OCI-LY3 (cell line): Measurements from ENCODE around the gene APOO.

Experiments
- H2AFZ ChIP-seq: fragments of 200-600, 300-600 bp; shearing (Covaris generic); 2 replicates; pipeline ENCODE4 v1.6.0; 2014; ENCODE audit warnings: antibody characterized with exemption, low read depth, low read length
- H3K27ac ChIP-seq: fragments of 200-600, 300-600 bp; sonication (generic); 2 replicates; pipeline ENCODE4 v1.5.1; 2014; ENCODE audit warnings: mild to moderate bottlenecking, low read length, moderate library complexity, mixed read lengths
- H3K27me3 ChIP-seq: fragments of 200-600, 300-600 bp; sonication (generic); 2 replicates; pipeline ENCODE4 v1.6.1; 2014; ENCODE audit warnings: low read depth, low read length, mixed read lengths
- H3K36me3 ChIP-seq: fragments of 200-600, 300-600 bp; sonication (generic); replicated peaks from 2 replicates; pipeline ENCODE3; 2014; ENCODE audit warnings: low read depth, low read length, mixed read lengths
- H3K4me1 ChIP-seq: fragments of 300-600, 200-600 bp; sonication (generic); 2 replicates; pipeline ENCODE4 v1.6.1; 2014; ENCODE audit warnings: low read length, mixed read lengths
- H3K4me2 ChIP-seq: fragments of 200-600, 300-600 bp; sonication (generic); 2 replicates; pipeline ENCODE4 v1.6.1; 2014; ENCODE audit warnings: low read length, mixed read lengths
- H3K4me3 ChIP-seq: fragments of 300-600, 200-600 bp; sonication (generic); 2 replicates; pipeline ENCODE4 v1.5.1; 2014; ENCODE audit warnings: antibody characterized with exemption, mild to moderate bottlenecking, low read length, moderate library complexity
- H3K79me2 ChIP-seq: fragments of 300-600, 200-600 bp; shearing (Covaris generic); 2 replicates; pipeline ENCODE4 v1.6.1; 2014; ENCODE audit warnings: mild to moderate bottlenecking, low read length, mixed read lengths
- H3K9ac ChIP-seq: fragments of 300-600, 200-600 bp; shearing (Covaris generic); 2 replicates; pipeline ENCODE4 v1.6.0; 2014; ENCODE audit warnings: mild to moderate bottlenecking, low read length, moderate library complexity
- H3K9me3 ChIP-seq: fragments of 200-600, 300-600 bp; shearing (Covaris generic); 2 replicates; pipeline ENCODE4 v1.6.1; 2014; ENCODE audit warnings: low read length, mixed read lengths; ENCODE audit not compliant: insufficient read depth
- H4K20me1 ChIP-seq: fragments of 200-600, 300-600 bp; sonication (generic); 2 replicates; pipeline ENCODE4 v1.6.1; 2016; ENCODE audit warnings: low read length, mixed read lengths; ENCODE audit not compliant: insufficient read depth
- CTCF ChIP-seq: fragments of 200-600, 300-600 bp; sonication (generic); IDR thresholded peaks from 2 replicates; pipeline ENCODE4 v1.5.1; 2014; ENCODE audit warnings: antibody characterized with exemption, low read length, low read depth
- EZH2phosphoT487 ChIP-seq: fragments of 200-600 bp; shearing (Covaris generic); IDR thresholded peaks from 2 replicates; pipeline ENCODE4 v1.6.1; 2018; ENCODE audit warnings: antibody characterized with exemption, mixed run types, low read depth

Gene APOO

GRCh38 chrX:23789386-23790154 lies 118.2 kb downstream of the APOO start:
- no peak overlapping the region for H3K27ac ChIP-seq
- H4K20me1 ChIP-seq: peaks cover 6% of the 10 kb centered on the region
- H3K4me1 ChIP-seq: peaks cover 5% of the 10 kb centered on the region
- TF ChIP-seq EZH2phosphoT487 (no peak), CTCF (no peak)
- H3K9ac ChIP-seq: no peak overlapping the region
- H3K27me3 ChIP-seq: no peaks in the 10 kb centered on the region
- no peak overlapping the region for H2AFZ ChIP-seq
- no peak overlapping the region for H3K4me3 ChIP-seq
- no peaks in the 10 kb centered on the region for H3K79me2 ChIP-seq
- H3K4me2 ChIP-seq: no peak overlapping the region
- H3K9me3 ChIP-seq: no peaks in the 10 kb centered on the region
- H3K36me3 ChIP-seq: peaks cover 13% of the 10 kb centered on the region

- Histone ChIP-seq H3K27me3 (no peaks in the 10 kb centered on the region), H3K4me2 (no peak overlapping the region), H3K4me1 (peaks cover 12% of the 10 kb centered on the region), H2AFZ (no peak overlapping the region), H3K9me3 (no peaks in the 10 kb centered on the region), H3K36me3 (peaks cover 17% of the 10 kb centered on the region), H3K4me3 (no peak overlapping the region), H4K20me1 (peaks cover 6% of the 10 kb centered on the region), H3K79me2 (peaks cover 5% of the 10 kb centered on the region), H3K27ac (no peak overlapping the region), H3K9ac (no peak overlapping the region)
- no peak for TF ChIP-seq CTCF
- no peak for TF ChIP-seq EZH2phosphoT487
These were observed 118.8 kb downstream of the APOO start for GRCh38 chrX:23788946-23789345.

GRCh38 chrX:23788521-23788920 lies 119.2 kb downstream of the APOO start:
- no peak overlapping the region for H3K27ac ChIP-seq
- peaks cover 12% of the 10 kb centered on the region for H3K4me1 ChIP-seq
- peaks cover 9% of the 10 kb centered on the region for H3K79me2 ChIP-seq
- TF ChIP-seq CTCF (no peak), EZH2phosphoT487 (no peak)
- H2AFZ ChIP-seq: no peak overlapping the region
- H3K4me2 ChIP-seq: no peak overlapping the region
- peaks cover 20% of the 10 kb centered on the region for H3K36me3 ChIP-seq
- no peak overlapping the region for H3K9ac ChIP-seq
- H3K4me3 ChIP-seq: no peak overlapping the region
- H4K20me1 ChIP-seq: peaks cover 6% of the 10 kb centered on the region
- H3K27me3 ChIP-seq: no peaks in the 10 kb centered on the region
- no peaks in the 10 kb centered on the region for H3K9me3 ChIP-seq

GRCh38 chrX:23787745-23788118 lies 120.0 kb downstream of the APOO start:
- Histone ChIP-seq H3K36me3 (peaks cover 20% of the 10 kb centered on the region), H3K4me1 (peaks cover 12% of the 10 kb centered on the region), H3K4me2 (no peak overlapping the region), H3K27ac (no peak overlapping the region), H3K9me3 (no peaks in the 10 kb centered on the region), H3K9ac (no peak overlapping the region), H3K79me2 (peaks cover 10% of the 10 kb centered on the region), H4K20me1 (peaks cover 6% of the 10 kb centered on the region), H3K4me3 (no peak overlapping the region), H3K27me3 (no peaks in the 10 kb centered on the region), H2AFZ (no peak overlapping the region)
- TF ChIP-seq EZH2phosphoT487: no peak
